ENCODE results near the gene VPS13A. TPM values are rescaled to one million over a fixed set of nuclear protein-coding genes. Genes with fewer than 3 reads are reported as not detected.

VPS13A gene
- 53.7 TPM for total RNA-seq

DNA sequence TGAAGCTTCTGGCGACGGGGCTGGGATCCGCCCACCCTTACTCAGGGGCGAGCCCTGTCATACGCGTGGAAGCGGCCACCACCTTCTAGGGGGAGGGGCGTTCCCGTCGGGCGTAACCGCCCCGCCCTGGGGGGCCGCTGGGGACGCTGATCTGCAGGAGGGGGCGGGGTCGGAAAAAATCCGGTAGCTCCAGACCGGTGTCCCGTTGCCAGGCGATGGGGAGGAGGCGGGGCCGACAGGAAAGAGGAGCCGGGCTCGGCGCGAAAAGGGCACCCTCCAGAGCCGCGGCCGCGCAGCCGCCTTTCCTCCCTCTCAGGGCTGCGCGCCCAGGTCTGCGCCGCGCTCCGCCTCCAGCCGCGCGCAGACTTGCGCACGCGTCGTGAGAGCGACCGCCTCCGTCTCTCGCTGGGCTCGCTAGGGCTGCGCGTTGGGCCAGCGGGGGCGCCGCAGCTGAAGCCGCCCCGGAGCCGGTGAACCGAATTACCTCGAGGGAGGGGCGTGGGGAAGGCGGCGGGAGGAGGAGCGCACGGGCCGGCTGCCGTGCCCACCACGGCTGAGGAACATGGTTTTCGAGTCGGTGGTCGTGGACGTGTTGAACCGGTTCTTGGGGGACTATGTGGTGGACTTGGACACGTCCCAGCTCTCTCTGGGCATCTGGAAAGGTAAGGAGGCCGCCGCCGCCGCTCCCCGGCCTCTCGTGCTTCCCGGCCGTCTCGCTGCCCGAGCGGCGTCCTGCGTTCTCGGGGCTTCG, at the start of gene VPS13A:
Gene VPS13A, plus strand, starts transcription at position 392 of the 751 bp plus-strand sequence. Its CDS starts 171 bp downstream, at position 563.

Other genes with a start within 250 kb of the VPS13A start
- 0.46 TPM for gene FOXB2, start 157.9 kb upstream of the VPS13A start, total RNA-seq